Heart left ventricle (tissue), 16 donors: ENCODE measurements around the gene MED25. TPM values are rescaled to one million over a fixed set of nuclear protein-coding genes. Genes with fewer than 3 reads are reported as not detected.

Experiments
- ATAC-seq, 4 donors: fragments of 200-7000 bp; cut with Tn5 transposase; one replicate each; pipeline ENCODE4 v1.9.1; 2020 to 2022; ENCODE audit warnings: moderate library complexity in 4 of 4, mild to moderate bottlenecking in 3 of 4, moderate number of reproducible peaks in 1 of 4
- DNase-seq, 5 donors: peaks; one replicate each; pipeline ENCODE4 v3.0.0-alpha.2; 2020
- H3K27ac ChIP-seq, 12 donors: fragments of 200-600 bp; sonication (generic) in 4 of 12; one replicate each; pipeline versions ENCODE4 v1.5.0 to v1.8.0; 2016 to 2022; ENCODE audit warnings: mild to moderate bottlenecking in 2 of 12
- H3K27me3 ChIP-seq, 9 donors: fragments of 200-600 bp; sonication (generic) in 2 of 9; one replicate each; pipeline versions ENCODE4 v1.5.1 to v1.8.0; 2016 to 2022; ENCODE audit warnings: mild to moderate bottlenecking in 3 of 9
- H3K36me3 ChIP-seq, 9 donors: fragments of 200-600 bp; sonication (generic) in 2 of 9; one replicate each; pipeline versions ENCODE4 v1.5.0 to v1.8.0; 2018 to 2022; ENCODE audit warnings: mild to moderate bottlenecking in 2 of 9
- H3K4me1 ChIP-seq, 12 donors: fragments of 200-600 bp; sonication (generic) in 4 of 12; one replicate each; pipeline versions ENCODE4 v1.5.0 to v1.8.0; 2016 to 2022; ENCODE audit warnings: mild to moderate bottlenecking in 3 of 12
- H3K4me3 ChIP-seq, 12 donors: fragments of 200-600 bp; sonication (generic) in 4 of 12; one replicate each; pipeline versions ENCODE4 v1.5.0 to v1.8.0; 2017 to 2022; ENCODE audit warnings: mild to moderate bottlenecking in 9 of 12, moderate library complexity in 4 of 12
- H3K9me3 ChIP-seq, 12 donors: fragments of 200-600 bp; sonication (generic) in 4 of 12; one replicate each; pipeline versions ENCODE4 v1.5.0 to v1.8.0; 2016 to 2022; ENCODE audit warnings: mild to moderate bottlenecking in 1 of 12
- POLR2A ChIP-seq, 2 donors: fragments of 450-650 bp; IDR thresholded peaks; one replicate each; pipeline ENCODE4 v1.6.1; 2017; ENCODE audit warnings: antibody characterized with exemption in 2 of 2, mild to moderate bottlenecking in 2 of 2, moderate library complexity in 2 of 2
- WGBS, 4 donors: extraction: QIAGEN DNeasy Blood & Tissue Kit in 2 of 4; methylation state at CpG; one replicate each; pipeline versions ENCODE4 v1.1.5 to v1.1.7; 2013 to 2018; 5-methylcytosine and 5-hydroxymethylcytosine counted together
- intact Hi-C, 10 donors: fragments of 100-400 bp; cut with DNase I; formaldehyde crosslinking; loops; one replicate each; pipeline versions ENCODE4 v1.11.1 to v1.14.2; 2022
- polyA plus RNA-seq, 2 donors: library from polyadenylated mRNA; stranded (reverse); fragments of 200-250 nt; gene quantifications; one replicate each; pipeline ENCODE4 v1.2.3, GENCODE V29; 2013
- total RNA-seq, 9 donors: library from RNA; depleted of rRNA in 2 of 9; stranded (reverse); fragments of >200 nt in 2 of 9; fragmentation: NEBNext Ultra II Directional in 3 of 9; extraction: Animal tissue kit (Norgen Biotek cat#: 25700) in 3 of 9; gene quantifications; one replicate each; pipeline versions ENCODE4 v1.1.0 to v1.2.4, GENCODE V29; 2016 to 2023
- TF ChIP-seq, protein P1 (sequence below), 12 donors: fragments of 200-600 bp; sonication (generic) in 4 of 12; IDR thresholded peaks; one replicate each; pipeline versions ENCODE4 v1.5.0 to v1.8.0; 2018 to 2022; ENCODE audit warnings: antibody characterized with exemption in 12 of 12, mild to moderate bottlenecking in 5 of 12
- donor health status: ischemic (EF 13 %, LVEDD 7.1; RV severe dilation, severe dysfunction).
- donor health status: healthy with polysubstance abuse.
- donor health status: DM: no; HTN: yes; CAD: no.
- donor health status: DM: no; HTN: no; CAD: no.
- donor health status: ischemic (EF 25% LVEDD 6.9; RV normal size, moderate dysfunction).
- donor health status: ischemic (EF 25% LVEDD 5.7; RV mildly dilated, moderate dysfunction).
- donor health status: healthy.
- donor health status: DM: yes; HTN: yes; CAD: no.
- donor health status: ischemic (EF 35%, LVEDD 5.7; RV mildly dilated, moderate dysfunction).
- donor health status: nonischemic (EF 11% LVEDD 7.7; RV severe dilation, severe dysfunction).
- donor health status: DM: yes; HTN: yes; CAD: no.
- donor health status: PGD.
- donor health status: ischemic (EF 29% LVEDD 5.4; RV normal size, mild dysfunction).
- donor health status: nonischemic (EF 23%, LVEDD 6.1; RV moderate dilation, normal function).

MED25 gene
- total and polyA plus RNA-seq, 11 donors = 44.1 to 119 (median 54.7) TPM

DNA sequence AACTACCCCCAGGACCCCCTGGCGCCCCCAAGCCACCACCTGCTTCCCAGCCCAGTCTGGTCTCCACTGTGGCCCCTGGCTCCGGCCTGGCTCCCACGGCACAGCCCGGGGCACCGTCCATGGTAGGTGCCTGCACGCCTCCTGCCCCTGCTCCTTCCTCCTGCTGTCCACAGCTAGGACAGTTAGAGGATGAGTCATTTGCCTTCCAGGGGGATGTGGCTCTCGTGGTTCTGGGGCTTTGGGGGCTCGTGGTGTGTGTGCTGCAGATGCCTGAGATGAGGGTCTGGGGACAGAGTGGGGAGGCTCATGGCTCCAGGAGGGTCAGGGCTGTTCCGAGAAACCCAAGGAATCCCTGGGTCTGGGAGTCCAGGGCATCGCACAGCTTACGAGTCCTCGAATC lies 12.7 kb downstream of the MED25 start:
- intact Hi-C loops = no loop called here
- H3K27ac ChIP-seq = no peak overlapping the region
- H3K36me3 ChIP-seq = peaks cover 0 to 95% (median 76%) of the 10 kb centered on the region in 9 donors
- H3K4me1 ChIP-seq = peaks cover 0 to 16% (median 0%) of the 10 kb centered on the region in 12 donors
- no peaks in the 10 kb centered on the region for H3K9me3 ChIP-seq
- DNase-seq (no peak), ATAC-seq (no peak)
- no peaks in the 10 kb centered on the region for H3K27me3 ChIP-seq
- TF ChIP-seq POLR2A (IDR thresholded peaks at IDR 0.05) = no peak
- TF ChIP-seq, protein P1, sequence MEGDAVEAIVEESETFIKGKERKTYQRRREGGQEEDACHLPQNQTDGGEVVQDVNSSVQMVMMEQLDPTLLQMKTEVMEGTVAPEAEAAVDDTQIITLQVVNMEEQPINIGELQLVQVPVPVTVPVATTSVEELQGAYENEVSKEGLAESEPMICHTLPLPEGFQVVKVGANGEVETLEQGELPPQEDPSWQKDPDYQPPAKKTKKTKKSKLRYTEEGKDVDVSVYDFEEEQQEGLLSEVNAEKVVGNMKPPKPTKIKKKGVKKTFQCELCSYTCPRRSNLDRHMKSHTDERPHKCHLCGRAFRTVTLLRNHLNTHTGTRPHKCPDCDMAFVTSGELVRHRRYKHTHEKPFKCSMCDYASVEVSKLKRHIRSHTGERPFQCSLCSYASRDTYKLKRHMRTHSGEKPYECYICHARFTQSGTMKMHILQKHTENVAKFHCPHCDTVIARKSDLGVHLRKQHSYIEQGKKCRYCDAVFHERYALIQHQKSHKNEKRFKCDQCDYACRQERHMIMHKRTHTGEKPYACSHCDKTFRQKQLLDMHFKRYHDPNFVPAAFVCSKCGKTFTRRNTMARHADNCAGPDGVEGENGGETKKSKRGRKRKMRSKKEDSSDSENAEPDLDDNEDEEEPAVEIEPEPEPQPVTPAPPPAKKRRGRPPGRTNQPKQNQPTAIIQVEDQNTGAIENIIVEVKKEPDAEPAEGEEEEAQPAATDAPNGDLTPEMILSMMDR (IDR thresholded peaks at IDR 0.05) = no peak
- WGBS, 4 donors = 94 to 98% (median 95%) methylated on average over 7 to 12 of the region's 12 CpGs
- no peak overlapping the region for H3K4me3 ChIP-seq

DNA sequence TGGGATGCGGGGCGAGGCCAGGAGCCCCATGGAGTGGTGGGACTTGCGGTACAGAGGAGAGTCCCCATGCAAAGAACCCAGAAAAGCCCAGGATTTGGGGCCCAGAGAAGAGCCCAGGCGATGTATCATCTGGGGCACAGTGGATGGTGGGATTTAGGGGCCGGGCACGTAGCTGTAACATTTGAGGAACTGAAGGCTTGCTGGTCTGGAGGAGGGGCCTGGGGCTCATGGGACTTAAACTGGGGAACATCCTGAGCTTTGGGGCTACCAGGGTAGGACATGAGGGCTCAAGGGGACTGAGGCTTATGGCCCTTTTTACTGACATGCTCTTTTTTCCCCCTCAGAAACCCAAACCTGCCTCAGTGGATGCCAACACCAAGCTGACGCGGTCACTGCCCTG lies 13.5 kb downstream of the MED25 start:
- no peaks in the 10 kb centered on the region for H3K27me3 ChIP-seq
- peaks cover 2 to 98% (median 84%) of the 10 kb centered on the region in 9 donors for H3K36me3 ChIP-seq
- H3K27ac ChIP-seq = no peak overlapping the region
- intact Hi-C loops = no loop called here
- H3K9me3 ChIP-seq = no peaks in the 10 kb centered on the region
- WGBS, 4 donors = 94 to 100% (median 96%) methylated on average over 8 of the region's 8 CpGs
- H3K4me1 ChIP-seq = peaks cover 0 to 16% (median 0%) of the 10 kb centered on the region in 12 donors
- ATAC-seq = no peak
- TF ChIP-seq, protein P1 (IDR thresholded peaks at IDR 0.05) = no peak
- no peak for TF ChIP-seq POLR2A (IDR thresholded peaks at IDR 0.05)
- DNase-seq = no peak
- no peak overlapping the region for H3K4me3 ChIP-seq

DNA sequence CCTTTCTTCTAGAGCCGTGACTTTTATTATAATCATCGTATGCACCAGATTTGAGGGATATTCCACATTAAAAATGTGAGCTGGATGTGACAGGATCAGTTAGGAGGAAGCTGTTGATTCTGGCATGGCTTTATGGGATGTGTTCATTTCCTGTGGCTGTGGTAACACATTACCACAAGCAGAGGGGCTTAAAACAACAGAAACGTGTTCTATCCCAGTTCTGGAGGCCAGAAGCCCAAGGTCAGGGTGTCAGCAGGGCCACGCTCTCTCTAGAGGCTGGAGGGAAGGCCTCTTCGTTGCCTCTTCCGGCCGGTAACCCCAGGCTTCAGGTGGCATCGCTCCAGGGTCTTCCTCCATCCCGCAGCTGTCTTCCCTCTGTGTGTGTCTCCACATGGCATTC lies 14.5 kb downstream of the MED25 start:
- Histone ChIP-seq H3K27ac (peak overlapping the region in 1 of 12 donors; percentile 19), H3K4me3 (no peak overlapping the region), H3K4me1 (peaks cover 0 to 16% (median 0%) of the 10 kb centered on the region in 12 donors), H3K9me3 (no peaks in the 10 kb centered on the region), H3K27me3 (no peaks in the 10 kb centered on the region), H3K36me3 (peaks cover 4 to 97% (median 94%) of the 10 kb centered on the region in 9 donors)
- TF ChIP-seq, protein P1 (IDR thresholded peaks at IDR 0.05) = no peak
- no peak for TF ChIP-seq POLR2A (IDR thresholded peaks at IDR 0.05)
- DNase-seq (no peak), ATAC-seq (no peak)
- intact Hi-C loops = no loop called here
- WGBS, 4 donors = 66 to 76% (median 72%) methylated on average over 9 of the region's 9 CpGs

DNA sequence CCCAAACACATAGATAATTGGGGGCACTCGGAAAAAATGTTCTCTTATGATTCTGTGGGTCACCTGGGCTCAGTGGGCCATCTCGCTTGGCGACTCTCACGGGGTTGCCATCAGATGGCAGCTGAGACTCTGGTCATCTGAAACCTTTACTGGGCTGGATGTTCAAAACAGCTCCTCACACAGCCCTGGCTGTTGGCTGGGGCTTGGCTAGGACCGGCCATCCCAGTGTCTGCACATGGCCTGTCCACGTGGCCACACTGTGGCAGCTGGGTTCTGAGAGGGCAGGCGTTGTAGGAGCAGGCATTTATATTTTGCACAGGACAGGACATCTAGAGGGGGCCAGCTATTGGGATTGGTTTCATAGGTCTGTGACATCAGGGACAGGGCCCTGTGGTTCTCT lies 15.5 kb downstream of the MED25 start:
- peaks cover 0 to 16% (median 0%) of the 10 kb centered on the region in 12 donors for H3K4me1 ChIP-seq
- no peak overlapping the region for H3K4me3 ChIP-seq
- DNase-seq (no peak), ATAC-seq (no peak)
- peaks cover 4 to 100% (median 96%) of the 10 kb centered on the region in 9 donors for H3K36me3 ChIP-seq
- H3K27me3 ChIP-seq = no peaks in the 10 kb centered on the region
- no peak overlapping the region for H3K27ac ChIP-seq
- TF ChIP-seq, protein P1 (IDR thresholded peaks at IDR 0.05) = no peak
- no peak for TF ChIP-seq POLR2A (IDR thresholded peaks at IDR 0.05)
- no peaks in the 10 kb centered on the region for H3K9me3 ChIP-seq
- intact Hi-C loops = no loop called here
- 89 to 95% (median 93%) methylated on average over 4 to 7 of the region's 7 CpGs for WGBS, 4 donors
